K562 (cell line): Measurements from ENCODE around the gene RFNG. TPM values are rescaled to one million over a fixed set of nuclear protein-coding genes. Genes with fewer than 3 reads are reported as not detected.

ENCODE experiments used
- CC2D1A ChIP-seq: fragments of 450-650 bp; IDR thresholded peaks from 2 replicates; pipeline ENCODE4 v1.6.1; 2017; ENCODE audit warnings: mild to moderate bottlenecking
- CCNT2 ChIP-seq: IDR thresholded peaks from 2 replicates; pipeline ENCODE4 v1.6.1; 2011; ENCODE audit warnings: borderline replicate concordance, low read depth, mild to moderate bottlenecking, moderate library complexity, mixed read lengths, low read length; ENCODE audit not compliant: insufficient read length; ENCODE audit errors: extremely low read depth
- CHD1 ChIP-seq: fragments of 200-600 bp; sonication (generic); IDR thresholded peaks from one replicate; pipeline ENCODE4 v1.6.1; 2012; ENCODE audit warnings: mild to moderate bottlenecking, moderate library complexity, low read length, inconsistent platforms
- CXXC5 ChIP-seq: fragments of 250-450 bp; sonication (Bioruptor Pico); IDR thresholded peaks from 2 replicates; pipeline ENCODE4 v1.8.0; 2022; ENCODE audit warnings: inconsistent platforms, mild to moderate bottlenecking, moderate library complexity
- DMBX1 ChIP-seq: fragments of 250-450 bp; sonication (Bioruptor Pico); IDR thresholded peaks from 2 replicates; pipeline ENCODE4 v1.8.0; 2022; ENCODE audit warnings: inconsistent platforms, mild to moderate bottlenecking, moderate library complexity, borderline replicate concordance
- FOXJ3 ChIP-seq: sonication (generic); formaldehyde crosslinking; IDR thresholded peaks from 2 replicates; pipeline ENCODE4 v1.4.0; 2020; ENCODE audit warnings: mild to moderate bottlenecking, missing genetic modification reagents
- HIVEP1 ChIP-seq: fragments of 250-450 bp; sonication (Bioruptor Pico); IDR thresholded peaks from 2 replicates; pipeline ENCODE4 v1.4.0; 2020; ENCODE audit warnings: mild to moderate bottlenecking
- JUN ChIP-seq, 2 experiments: sonication (generic) in 1 of 2; formaldehyde crosslinking in 1 of 2; IDR thresholded peaks; 2 replicates each; pipeline versions ENCODE4 v1.6.1 to v1.8.0; 2012 to 2022; ENCODE audit warnings: borderline replicate concordance in 2 of 2, mild to moderate bottlenecking in 2 of 2, improper control_type of control experiment in 1 of 2, low read depth in 1 of 2, low read length in 1 of 2, missing genetic modification reagents in 1 of 2
- NFATC3 ChIP-seq: fragments of 450-650 bp; IDR thresholded peaks from 2 replicates; pipeline ENCODE4 v1.6.1; 2017; ENCODE audit warnings: mild to moderate bottlenecking
- NR2C1 ChIP-seq, 2 experiments: fragments of 450-650 bp; IDR thresholded peaks; 2 replicates each; pipeline ENCODE4 v1.6.1; 2017; ENCODE audit warnings: mild to moderate bottlenecking in 2 of 2, antibody characterized with exemption in 1 of 2, inconsistent platforms in 1 of 2, missing compliant biosample characterization in 1 of 2, missing genetic modification characterization in 1 of 2
- PPARD ChIP-seq: fragments of 250-450 bp; sonication (Bioruptor Pico); IDR thresholded peaks from 2 replicates; pipeline ENCODE4 v1.8.0; 2022; ENCODE audit warnings: inconsistent platforms, mild to moderate bottlenecking, moderate library complexity
- RBM22 ChIP-seq: fragments of 200-400 bp; formaldehyde crosslinking; IDR thresholded peaks from 2 replicates; pipeline ENCODE4 v1.6.1; 2018; ENCODE audit warnings: low read length, low read depth; ENCODE audit not compliant: poor library complexity, severe bottlenecking
- RNF2 ChIP-seq: sonication (generic); IDR thresholded peaks from 2 replicates; pipeline ENCODE4 v1.6.1; 2016
- SNIP1 ChIP-seq: fragments of 450-650 bp; IDR thresholded peaks from 2 replicates; pipeline ENCODE4 v1.7.1; 2017; ENCODE audit warnings: low read depth, mild to moderate bottlenecking
- SOX6 ChIP-seq: fragments of 450-650 bp; IDR thresholded peaks from 2 replicates; pipeline ENCODE4 v1.6.1; 2014; ENCODE audit warnings: mild to moderate bottlenecking
- STAT5B ChIP-seq: fragments of 250-450 bp; sonication (Bioruptor Pico); IDR thresholded peaks from 2 replicates; pipeline ENCODE4 v1.8.0; 2021; ENCODE audit warnings: mild to moderate bottlenecking, inconsistent platforms
- U2AF2 ChIP-seq: fragments of 200-400 bp; formaldehyde crosslinking; optimal IDR thresholded peaks from 2 replicates; pipeline ENCODE3; 2017; ENCODE audit warnings: low read depth, mild to moderate bottlenecking, low read length
- ZKSCAN8 ChIP-seq: fragments of 200-800 bp; sonication (Bioruptor generic); IDR thresholded peaks from 2 replicates; pipeline ENCODE4 v1.6.1; 2016; ENCODE audit warnings: missing genetic modification characterization, missing compliant biosample characterization
- ZNF696 ChIP-seq: fragments of 250-450 bp; sonication (Bioruptor Pico); conservative IDR thresholded peaks from 2 replicates; pipeline ENCODE4 v1.4.0; 2020; ENCODE audit warnings: mild to moderate bottlenecking, moderate library complexity
- ZNF830 ChIP-seq: fragments of 250-450 bp; sonication (Bioruptor Pico); IDR thresholded peaks from 2 replicates; pipeline ENCODE4 v1.5.0; 2021; ENCODE audit warnings: mild to moderate bottlenecking
- polyA plus RNA-seq, 8 experiments: library from polyadenylated mRNA; depleted of rRNA in 4 of 8; stranded (reverse) in 5 of 8; unstranded in 3 of 8; fragments of >200 nt; fragmentation: Nextera tagmentation in 2 of 8; fragmentation: Illumina TruSeq in 1 of 8; extraction: Ambion mirVana in 2 of 8; extraction: Trizol in 1 of 8; gene quantifications; 2 replicates each; pipeline versions ENCODE4 v1.2.1 to v1.2.3, GENCODE V29; 2011 to 2014; ENCODE audit warnings: inconsistent platforms in 1 of 8, missing spikeins in 1 of 8
- total RNA-seq, 7 experiments: library from RNA; depleted of rRNA in 6 of 7; stranded (reverse); fragments of >200 nt in 6 of 7; fragmentation: Illumina TruSeq in 2 of 7; extraction: Trizol in 2 of 7; gene quantifications; 2 replicates each; pipeline versions ENCODE4 v1.2.1 to v1.2.3, GENCODE V29; 2011 to 2021; ENCODE audit warnings: low replicate concordance in 1 of 7
- TF ChIP-seq, protein P1 (sequence below): fragments of 250-450 bp; sonication (Bioruptor Pico); IDR thresholded peaks from 2 replicates; pipeline ENCODE4 v1.4.0; 2020; ENCODE audit warnings: mild to moderate bottlenecking, moderate library complexity
- TF ChIP-seq, protein P2 (sequence below): sonication (generic); formaldehyde crosslinking; IDR thresholded peaks from 2 replicates; pipeline ENCODE4 v1.8.1; 2023; ENCODE audit warnings: mild to moderate bottlenecking, missing genetic modification reagents
- TF ChIP-seq, protein P3 (sequence below): sonication (generic); formaldehyde crosslinking; IDR thresholded peaks from 2 replicates; pipeline ENCODE4 v1.8.0; 2022; ENCODE audit warnings: mild to moderate bottlenecking, missing genetic modification reagents, borderline replicate concordance

Gene RFNG
- total and polyA plus RNA-seq, 9 of the 15 experiments (the other 6 are each of a cell fraction or from before 2014, with no cell fraction given): 0.32 to 32.8 (median 9.5) TPM

DNA sequence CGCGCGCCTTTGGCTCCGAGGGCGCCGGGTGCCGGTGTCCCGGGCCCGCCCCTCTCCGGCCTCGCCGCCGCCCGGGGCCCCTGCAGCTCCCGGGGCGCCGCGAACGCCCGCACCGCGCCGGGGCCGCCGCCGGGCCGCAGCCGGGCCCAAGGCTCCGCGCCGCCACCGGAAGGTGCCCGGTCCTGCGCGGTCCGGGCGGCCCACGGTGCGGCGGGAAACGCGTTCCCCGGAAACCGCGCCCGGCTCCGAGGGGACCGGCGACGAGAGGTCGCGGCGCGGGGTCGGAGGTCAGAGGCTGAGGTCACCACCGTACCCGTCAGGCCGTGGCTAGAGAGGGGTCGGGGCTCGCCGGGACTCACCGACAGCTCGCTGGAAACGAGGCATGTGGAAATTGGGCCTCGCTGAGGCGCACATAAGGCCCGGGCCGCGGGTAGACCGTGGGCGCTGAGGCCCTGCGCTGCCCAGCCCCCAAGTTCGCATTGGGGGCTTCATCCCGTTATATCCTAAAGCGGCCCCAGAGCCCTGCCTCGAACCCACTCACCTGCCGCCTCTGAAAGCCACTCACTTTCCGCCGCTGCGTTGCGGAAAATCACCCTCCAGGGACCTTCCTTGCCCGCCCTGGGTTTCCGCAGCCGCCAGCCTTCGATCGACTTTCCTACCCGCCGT lies 14.2 kb upstream of the RFNG start, which contains the start of gene DUS1L (continued):
- TF ChIP-seq U2AF2: no peak
- 0 out of 2 replicates have a peak, but pooled peaks have one; percentile 37 for TF ChIP-seq ZNF830
- peak; percentile 98 for TF ChIP-seq NR2C1 (IDR thresholded peaks at IDR 0.05)
- peak; percentile 99 for TF ChIP-seq NR2C1 (tag; IDR thresholded peaks at IDR 0.05)
- TF ChIP-seq FOXJ3: no peak
- TF ChIP-seq NFATC3: no peak
- no peak for TF ChIP-seq STAT5B (CRISPR knock-in tag)
- no peak for TF ChIP-seq ZKSCAN8 (CRISPR knock-in tag)
- peak; percentile 86; the same call in 1 of the 2 replicates for TF ChIP-seq DMBX1 (CRISPR knock-in tag)
- TF ChIP-seq RNF2: peak; percentile 49; the same call in 1 of the 2 replicates
- no peak for TF ChIP-seq SNIP1
- peak; percentile 53; the same call in 1 of the 2 replicates for TF ChIP-seq JUN (IDR thresholded peaks at IDR 0.05; ENCODE audit: borderline replicate concordance, low read depth, low read length)
- no peak for TF ChIP-seq JUN (CRISPR knock-in tag; IDR thresholded peaks at IDR 0.05; ENCODE audit: borderline replicate concordance)
- no peak for TF ChIP-seq CHD1
- no peak for TF ChIP-seq CC2D1A
- TF ChIP-seq CCNT2: peak; percentile 66
- TF ChIP-seq, protein P1, sequence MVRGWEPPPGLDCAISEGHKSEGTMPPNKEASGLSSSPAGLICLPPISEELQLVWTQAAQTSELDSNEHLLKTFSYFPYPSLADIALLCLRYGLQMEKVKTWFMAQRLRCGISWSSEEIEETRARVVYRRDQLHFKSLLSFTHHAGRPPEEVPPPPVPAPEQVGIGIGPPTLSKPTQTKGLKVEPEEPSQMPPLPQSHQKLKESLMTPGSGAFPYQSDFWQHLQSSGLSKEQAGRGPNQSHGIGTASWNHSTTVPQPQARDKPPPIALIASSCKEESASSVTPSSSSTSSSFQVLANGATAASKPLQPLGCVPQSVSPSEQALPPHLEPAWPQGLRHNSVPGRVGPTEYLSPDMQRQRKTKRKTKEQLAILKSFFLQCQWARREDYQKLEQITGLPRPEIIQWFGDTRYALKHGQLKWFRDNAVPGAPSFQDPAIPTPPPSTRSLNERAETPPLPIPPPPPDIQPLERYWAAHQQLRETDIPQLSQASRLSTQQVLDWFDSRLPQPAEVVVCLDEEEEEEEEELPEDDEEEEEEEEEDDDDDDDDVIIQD (CRISPR knock-in tag): peak; percentile 64; the same call in 1 of the 2 replicates
- TF ChIP-seq SOX6: peak; percentile 59; the same call in 1 of the 2 replicates
- TF ChIP-seq CXXC5 (CRISPR knock-in tag): peak; percentile 99
- TF ChIP-seq PPARD (CRISPR knock-in tag): no peak
- TF ChIP-seq HIVEP1 (CRISPR knock-in tag): no peak
- no peak for TF ChIP-seq ZNF696 (CRISPR knock-in tag)
- TF ChIP-seq, protein P2, sequence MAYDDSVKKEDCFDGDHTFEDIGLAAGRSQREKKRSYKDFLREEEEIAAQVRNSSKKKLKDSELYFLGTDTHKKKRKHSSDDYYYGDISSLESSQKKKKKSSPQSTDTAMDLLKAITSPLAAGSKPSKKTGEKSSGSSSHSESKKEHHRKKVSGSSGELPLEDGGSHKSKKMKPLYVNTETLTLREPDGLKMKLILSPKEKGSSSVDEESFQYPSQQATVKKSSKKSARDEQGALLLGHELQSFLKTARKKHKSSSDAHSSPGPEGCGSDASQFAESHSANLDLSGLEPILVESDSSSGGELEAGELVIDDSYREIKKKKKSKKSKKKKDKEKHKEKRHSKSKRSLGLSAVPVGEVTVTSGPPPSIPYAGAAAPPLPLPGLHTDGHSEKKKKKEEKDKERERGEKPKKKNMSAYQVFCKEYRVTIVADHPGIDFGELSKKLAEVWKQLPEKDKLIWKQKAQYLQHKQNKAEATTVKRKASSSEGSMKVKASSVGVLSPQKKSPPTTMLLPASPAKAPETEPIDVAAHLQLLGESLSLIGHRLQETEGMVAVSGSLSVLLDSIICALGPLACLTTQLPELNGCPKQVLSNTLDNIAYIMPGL (CRISPR knock-in tag): 0 out of 2 replicates have a peak, but pooled peaks have one; percentile 63
- peak; percentile 83 for TF ChIP-seq RBM22
- TF ChIP-seq, protein P3, sequence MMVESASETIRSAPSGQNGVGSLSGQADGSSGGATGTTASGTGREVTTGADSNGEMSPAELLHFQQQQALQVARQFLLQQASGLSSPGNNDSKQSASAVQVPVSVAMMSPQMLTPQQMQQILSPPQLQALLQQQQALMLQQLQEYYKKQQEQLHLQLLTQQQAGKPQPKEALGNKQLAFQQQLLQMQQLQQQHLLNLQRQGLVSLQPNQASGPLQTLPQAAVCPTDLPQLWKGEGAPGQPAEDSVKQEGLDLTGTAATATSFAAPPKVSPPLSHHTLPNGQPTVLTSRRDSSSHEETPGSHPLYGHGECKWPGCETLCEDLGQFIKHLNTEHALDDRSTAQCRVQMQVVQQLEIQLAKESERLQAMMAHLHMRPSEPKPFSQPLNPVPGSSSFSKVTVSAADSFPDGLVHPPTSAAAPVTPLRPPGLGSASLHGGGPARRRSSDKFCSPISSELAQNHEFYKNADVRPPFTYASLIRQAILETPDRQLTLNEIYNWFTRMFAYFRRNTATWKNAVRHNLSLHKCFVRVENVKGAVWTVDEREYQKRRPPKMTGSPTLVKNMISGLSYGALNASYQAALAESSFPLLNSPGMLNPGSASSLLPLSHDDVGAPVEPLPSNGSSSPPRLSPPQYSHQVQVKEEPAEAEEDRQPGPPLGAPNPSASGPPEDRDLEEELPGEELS (CRISPR knock-in tag): no peak
